Tibial artery (tissue), 4 donors: Measurements from ENCODE around the gene SCART1.
"Not testable (repeated sequence)": the region's sequence is repeated elsewhere in the genome, so short reads cannot be mapped to it uniquely, and the experiment has no call there.

ENCODE experiments used
- DNase-seq, 2 donors: peaks; one replicate each; pipeline ENCODE4 v3.0.0-alpha.2; 2019
- H3K27ac ChIP-seq, 2 donors: fragments of 200-600 bp; sonication (generic) in 1 of 2; 1 replicate in 1 of 2; 2 replicates in 1 of 2; pipeline ENCODE4 v1.5.1; 2018 to 2019; ENCODE audit warnings: mild to moderate bottlenecking in 1 of 2
- H3K27me3 ChIP-seq, 2 donors: fragments of 200-600 bp; sonication (generic) in 1 of 2; one replicate each; pipeline versions ENCODE4 v1.5.1 to v1.6.0; 2016 to 2019
- H3K36me3 ChIP-seq, 3 donors: fragments of 200-600 bp; sonication (generic) in 2 of 3; one replicate each; pipeline ENCODE4 v1.5.1; 2016 to 2019; ENCODE audit warnings: mild to moderate bottlenecking in 2 of 3
- H3K4me1 ChIP-seq, 4 donors: fragments of 200-600 bp; sonication (generic) in 2 of 4; 1 replicate in 3 of 4; 2 replicates in 1 of 4; pipeline ENCODE4 v1.5.1; 2016 to 2019
- H3K4me3 ChIP-seq, 2 donors: fragments of 200-600 bp; sonication (generic) in 1 of 2; 1 replicate in 1 of 2; 2 replicates in 1 of 2; pipeline ENCODE4 v1.5.1; 2018 to 2019; ENCODE audit warnings: mild to moderate bottlenecking in 2 of 2
- H3K9me3 ChIP-seq, 3 donors: fragments of 200-600 bp; sonication (generic) in 1 of 3; one replicate each; pipeline ENCODE4 v1.5.1; 2016 to 2019
- intact Hi-C: fragments of 100-400 bp; cut with DNase I; formaldehyde crosslinking; loops from one replicate; pipeline ENCODE4 v1.15.0; 2023; ENCODE audit warnings: low total_unique reads
- TF ChIP-seq, protein P1 (sequence below), 2 experiments: fragments of 200-600 bp in 1 of 2; fragments of 450-650 bp in 1 of 2; IDR thresholded peaks; one replicate each; pipeline ENCODE4 v1.5.1; 2017 to 2019; ENCODE audit warnings: antibody characterized with exemption in 2 of 2, mild to moderate bottlenecking in 1 of 2, moderate library complexity in 1 of 2

The SCART1 gene

DNA sequence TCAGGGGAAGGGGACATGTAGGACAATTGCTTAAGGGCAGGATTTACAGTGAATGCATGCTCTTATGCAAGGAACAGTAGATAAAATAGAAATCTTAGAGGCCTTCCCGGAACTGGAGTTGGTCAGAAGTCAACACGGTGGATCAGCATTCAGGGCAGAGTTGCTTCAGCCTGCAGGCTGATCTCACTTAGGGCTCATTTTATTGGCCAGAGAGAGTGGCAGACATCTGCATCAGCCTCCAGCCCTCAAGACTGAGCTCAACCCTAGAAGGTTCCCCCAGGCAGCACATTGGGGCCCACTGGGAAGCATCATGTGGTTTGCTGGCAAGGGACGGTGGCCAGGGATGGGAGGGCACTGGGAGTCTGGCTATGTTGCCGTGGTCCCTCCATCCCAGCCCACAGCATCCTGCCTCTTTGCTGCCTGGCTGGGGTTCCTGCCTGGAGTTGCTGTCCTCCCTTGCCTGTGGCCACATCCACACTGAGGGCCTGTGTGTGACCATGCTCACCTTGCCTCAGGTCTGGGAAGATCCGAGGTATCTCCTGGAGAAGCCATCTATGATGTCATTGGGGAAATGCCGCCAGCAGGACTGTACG is 13.0 kb downstream of the SCART1 start:
- Histone ChIP-seq H3K4me3 (no peak overlapping the region), H3K27ac (no peak overlapping the region), H3K27me3 (no peaks in the 10 kb centered on the region), H3K4me1 (no peaks in the 10 kb centered on the region), H3K9me3 (no peaks in the 10 kb centered on the region), H3K36me3 (peaks cover 17 to 27% (median 17%) of the 10 kb centered on the region in 3 donors)
- DNase-seq = peak in 1 of 2 donors; percentile 37
- TF ChIP-seq, protein P1, sequence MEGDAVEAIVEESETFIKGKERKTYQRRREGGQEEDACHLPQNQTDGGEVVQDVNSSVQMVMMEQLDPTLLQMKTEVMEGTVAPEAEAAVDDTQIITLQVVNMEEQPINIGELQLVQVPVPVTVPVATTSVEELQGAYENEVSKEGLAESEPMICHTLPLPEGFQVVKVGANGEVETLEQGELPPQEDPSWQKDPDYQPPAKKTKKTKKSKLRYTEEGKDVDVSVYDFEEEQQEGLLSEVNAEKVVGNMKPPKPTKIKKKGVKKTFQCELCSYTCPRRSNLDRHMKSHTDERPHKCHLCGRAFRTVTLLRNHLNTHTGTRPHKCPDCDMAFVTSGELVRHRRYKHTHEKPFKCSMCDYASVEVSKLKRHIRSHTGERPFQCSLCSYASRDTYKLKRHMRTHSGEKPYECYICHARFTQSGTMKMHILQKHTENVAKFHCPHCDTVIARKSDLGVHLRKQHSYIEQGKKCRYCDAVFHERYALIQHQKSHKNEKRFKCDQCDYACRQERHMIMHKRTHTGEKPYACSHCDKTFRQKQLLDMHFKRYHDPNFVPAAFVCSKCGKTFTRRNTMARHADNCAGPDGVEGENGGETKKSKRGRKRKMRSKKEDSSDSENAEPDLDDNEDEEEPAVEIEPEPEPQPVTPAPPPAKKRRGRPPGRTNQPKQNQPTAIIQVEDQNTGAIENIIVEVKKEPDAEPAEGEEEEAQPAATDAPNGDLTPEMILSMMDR (IDR thresholded peaks at IDR 0.05) = no peak
- intact Hi-C loops = no loop called here

DNA sequence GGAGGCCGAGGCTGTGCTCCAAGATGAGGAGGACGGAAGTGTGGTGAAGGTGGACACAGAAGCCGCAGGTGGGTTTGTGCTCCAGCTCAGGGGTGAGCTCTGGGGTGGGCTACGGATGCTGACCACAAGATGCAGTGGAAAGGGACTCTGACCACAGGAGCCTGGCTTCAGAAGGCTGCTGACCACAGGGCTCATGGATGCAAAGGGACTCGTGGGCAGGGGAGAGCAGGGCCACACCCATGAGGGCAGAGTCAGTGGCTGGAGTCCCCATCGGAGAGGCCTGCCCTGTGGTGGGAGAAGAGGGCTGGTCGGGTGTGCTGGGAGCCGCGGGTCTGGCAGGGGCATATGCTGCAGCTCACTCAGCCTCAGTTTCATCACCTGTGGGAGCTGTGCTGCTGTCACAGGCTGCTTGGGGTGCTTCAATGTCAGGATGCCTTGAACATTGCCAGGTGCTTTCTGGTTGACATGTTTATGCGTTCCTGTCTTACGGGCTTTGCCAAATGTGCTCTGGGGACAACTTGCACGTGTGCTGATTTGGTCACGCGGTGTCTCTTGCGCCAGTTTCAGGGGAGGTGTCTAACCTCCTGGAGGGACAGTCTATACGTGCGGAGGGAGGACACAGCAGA is 13.7 kb downstream of the SCART1 start:
- H3K4me3 ChIP-seq = no peak overlapping the region
- H3K27me3 ChIP-seq = no peaks in the 10 kb centered on the region
- H3K4me1 ChIP-seq = no peaks in the 10 kb centered on the region
- H3K9me3 ChIP-seq = no peaks in the 10 kb centered on the region
- TF ChIP-seq, protein P1 (IDR thresholded peaks at IDR 0.05) = no peak
- no peak overlapping the region for H3K27ac ChIP-seq
- intact Hi-C loops = no loop called here
- H3K36me3 ChIP-seq = peaks cover 17 to 27% (median 17%) of the 10 kb centered on the region in 3 donors
- peak in 1 of 2 donors; percentile 37 for DNase-seq

GRCh38 chr10:133469205-133469604 is 15.5 kb downstream of the SCART1 start:
- H3K27me3 ChIP-seq, H3K9me3 ChIP-seq, intact Hi-C loops, H3K27ac ChIP-seq, H3K4me3 ChIP-seq, DNase-seq, H3K4me1 ChIP-seq: not testable (repeated sequence)
- peaks cover 17 to 23% (median 17%) of the 10 kb centered on the region in 3 donors for H3K36me3 ChIP-seq

GRCh38 chr10:133471300-133472109 is 17.8 kb downstream of the SCART1 start:
- Histone ChIP-seq H3K27ac (no peak overlapping the region), H3K4me1 (no peaks in the 10 kb centered on the region), H3K27me3 (no peaks in the 10 kb centered on the region), H3K36me3 (peaks cover 15 to 18% (median 17%) of the 10 kb centered on the region in 3 donors), H3K9me3 (peaks cover 0 to 5% (median 0%) of the 10 kb centered on the region in 3 donors), H3K4me3 (no peak overlapping the region)
- no peak for DNase-seq
- intact Hi-C loops = no loop called here
- TF ChIP-seq, protein P1 (IDR thresholded peaks at IDR 0.05) = no peak

- intact Hi-C loops = no loop called here
- TF ChIP-seq, protein P1 (IDR thresholded peaks at IDR 0.05) = no peak
- H3K4me3 ChIP-seq = no peak overlapping the region
- H3K27me3 ChIP-seq = no peaks in the 10 kb centered on the region
- peaks cover 0 to 3% (median 1%) of the 10 kb centered on the region in 3 donors for H3K36me3 ChIP-seq
- no peaks in the 10 kb centered on the region for H3K4me1 ChIP-seq
- DNase-seq = no peak
- no peak overlapping the region for H3K27ac ChIP-seq
- H3K9me3 ChIP-seq = peaks cover 0 to 7% (median 0%) of the 10 kb centered on the region in 3 donors
Measured at GRCh38 chr10:133473270-133473669, 19.5 kb downstream of the SCART1 start.

DNA sequence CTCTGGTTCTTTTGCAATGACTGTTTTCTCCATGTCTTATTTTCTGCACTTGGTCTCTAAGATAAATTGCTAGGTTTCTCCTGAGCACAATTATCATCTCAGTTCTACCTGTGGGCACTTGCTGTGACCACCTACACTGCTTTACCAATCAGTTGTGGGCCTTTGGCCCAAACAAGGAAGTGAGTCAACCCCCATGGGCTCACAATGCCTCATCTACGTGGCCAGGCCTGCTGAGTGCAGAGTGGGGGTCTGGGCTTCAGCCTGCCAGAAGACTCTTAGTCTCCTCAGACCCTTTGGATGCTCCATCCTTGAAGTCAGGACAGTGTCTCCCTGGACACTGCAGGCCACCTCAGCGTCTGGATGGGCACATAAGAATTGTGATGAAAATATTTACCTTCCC is 20.3 kb downstream of the SCART1 start:
- intact Hi-C loops = no loop called here
- DNase-seq = no peak
- TF ChIP-seq, protein P1 (IDR thresholded peaks at IDR 0.05) = no peak
- Histone ChIP-seq H3K27ac (no peak overlapping the region), H3K4me3 (no peak overlapping the region), H3K27me3 (no peaks in the 10 kb centered on the region), H3K36me3 (peaks cover 0 to 3% (median 0%) of the 10 kb centered on the region in 3 donors), H3K9me3 (peaks cover 0 to 7% (median 0%) of the 10 kb centered on the region in 3 donors), H3K4me1 (no peaks in the 10 kb centered on the region)
